AG08395 (cell line): ENCODE data around the gene SYNJ2.

Experiments
- DNase-seq: peaks from one replicate; pipeline ENCODE4 v3.0.0; 2012; ENCODE audit warnings: mixed read lengths, low spot score

The SYNJ2 gene

GRCh38 chr6:158028876-158029275 lies 47.2 kb downstream of the SYNJ2 start:
- no peak for DNase-seq

- no peak for DNase-seq
Measured at GRCh38 chr6:158029668-158030230, 48.1 kb downstream of the SYNJ2 start.

- no peak for DNase-seq
Measured at GRCh38 chr6:158030380-158031300, 49.0 kb downstream of the SYNJ2 start.

- DNase-seq = peak; percentile 89
Measured at GRCh38 chr6:158031381-158032353, 50.0 kb downstream of the SYNJ2 start.

- no peak for DNase-seq
Measured at GRCh38 chr6:158032354-158032733, 50.7 kb downstream of the SYNJ2 start.

- no peak for DNase-seq
Measured at GRCh38 chr6:158033077-158033750, 51.6 kb downstream of the SYNJ2 start.

GRCh38 chr6:158033751-158034702 lies 52.4 kb downstream of the SYNJ2 start:
- DNase-seq = no peak

GRCh38 chr6:158036261-158036660 lies 54.6 kb downstream of the SYNJ2 start:
- no peak for DNase-seq

GRCh38 chr6:158037021-158037420 lies 55.4 kb downstream of the SYNJ2 start:
- DNase-seq = no peak

GRCh38 chr6:158037771-158038170 lies 56.1 kb downstream of the SYNJ2 start:
- no peak for DNase-seq

- no peak for DNase-seq
Measured at GRCh38 chr6:158038291-158039177, 56.9 kb downstream of the SYNJ2 start.

- DNase-seq = no peak
Measured at GRCh38 chr6:158039178-158039557, 57.5 kb downstream of the SYNJ2 start.

- DNase-seq = no peak
Measured at GRCh38 chr6:158039571-158040050, 57.9 kb downstream of the SYNJ2 start.

- DNase-seq = peak; percentile 76
Measured at GRCh38 chr6:158040051-158040803, 58.6 kb downstream of the SYNJ2 start.

GRCh38 chr6:158040804-158041347 lies 59.2 kb downstream of the SYNJ2 start:
- DNase-seq = no peak

GRCh38 chr6:158041370-158041769 lies 59.7 kb downstream of the SYNJ2 start:
- DNase-seq = no peak

- no peak for DNase-seq
Measured at GRCh38 chr6:158041788-158042187, 60.1 kb downstream of the SYNJ2 start.

- no peak for DNase-seq
Measured at GRCh38 chr6:158042245-158042798, 60.7 kb downstream of the SYNJ2 start.
